ENCODE results near the gene SCO2.

GRCh38 chr22:50547263-50547985, 22.0 kb upstream of the SCO2 start:
- TF ChIP-seq CTCF (conservative IDR thresholded peaks at IDR 0.05) (no peak), EZH2 (IDR thresholded peaks at IDR 0.05; ENCODE audit: low read depth) (no peak)
